Upper lobe of left lung (tissue), 4 donors: ENCODE measurements around the gene ALPG.

ENCODE experiments used
- CTCF ChIP-seq, 6 experiments: fragments of 450-650 bp in 4 of 6; fragments of 200-600 bp in 2 of 6; sonication (generic) in 2 of 6; IDR thresholded peaks; one replicate each; pipeline ENCODE4 v1.5.1; 2016 to 2019; ENCODE audit warnings: antibody characterized with exemption in 6 of 6
- EP300 ChIP-seq, 4 donors: sonication (generic); formaldehyde crosslinking; IDR thresholded peaks; one replicate each; pipeline ENCODE4 v1.5.1; 2017; ENCODE audit warnings: antibody characterized with exemption in 4 of 4, control low read depth in 2 of 4
- POLR2A ChIP-seq, 4 donors: fragments of 450-650 bp; IDR thresholded peaks; one replicate each; pipeline ENCODE4 v1.5.1; 2016 to 2017; ENCODE audit warnings: antibody characterized with exemption in 4 of 4, mild to moderate bottlenecking in 2 of 4
- POLR2AphosphoS5 ChIP-seq, 2 donors: sonication (generic); formaldehyde crosslinking; IDR thresholded peaks; one replicate each; pipeline ENCODE4 v1.5.1; 2017; ENCODE audit warnings: antibody characterized with exemption in 2 of 2

GRCh38 chr2:232457121-232458011 lies 50.7 kb downstream of the ALPG start:
- TF ChIP-seq POLR2A (IDR thresholded peaks at IDR 0.05) = no peak
- no peak for TF ChIP-seq EP300 (IDR thresholded peaks at IDR 0.05)
- no peak for TF ChIP-seq CTCF (IDR thresholded peaks at IDR 0.05)
- TF ChIP-seq POLR2AphosphoS5 (IDR thresholded peaks at IDR 0.05) = no peak
